Left renal pelvis (tissue), 4 donors: ENCODE results near the gene PSAPL1. TPM values are rescaled to one million over a fixed set of nuclear protein-coding genes. Genes with fewer than 3 reads are reported as not detected.

Experiments used
- DNase-seq, 4 donors: peaks; one replicate each; pipeline ENCODE4 v3.0.0-alpha.2; 2013; ENCODE audit warnings: low read depth in 4 of 4, low spot score in 3 of 4
- polyA plus RNA-seq, 4 donors: library from polyadenylated mRNA; unstranded; fragments of 120-200 nt; gene quantifications; one replicate each; pipeline ENCODE4 v1.2.1, GENCODE V29; 2013; ENCODE audit not compliant: insufficient read length in 4 of 4

Gene PSAPL1
- polyA plus RNA-seq, 4 donors: not detected

DNA sequence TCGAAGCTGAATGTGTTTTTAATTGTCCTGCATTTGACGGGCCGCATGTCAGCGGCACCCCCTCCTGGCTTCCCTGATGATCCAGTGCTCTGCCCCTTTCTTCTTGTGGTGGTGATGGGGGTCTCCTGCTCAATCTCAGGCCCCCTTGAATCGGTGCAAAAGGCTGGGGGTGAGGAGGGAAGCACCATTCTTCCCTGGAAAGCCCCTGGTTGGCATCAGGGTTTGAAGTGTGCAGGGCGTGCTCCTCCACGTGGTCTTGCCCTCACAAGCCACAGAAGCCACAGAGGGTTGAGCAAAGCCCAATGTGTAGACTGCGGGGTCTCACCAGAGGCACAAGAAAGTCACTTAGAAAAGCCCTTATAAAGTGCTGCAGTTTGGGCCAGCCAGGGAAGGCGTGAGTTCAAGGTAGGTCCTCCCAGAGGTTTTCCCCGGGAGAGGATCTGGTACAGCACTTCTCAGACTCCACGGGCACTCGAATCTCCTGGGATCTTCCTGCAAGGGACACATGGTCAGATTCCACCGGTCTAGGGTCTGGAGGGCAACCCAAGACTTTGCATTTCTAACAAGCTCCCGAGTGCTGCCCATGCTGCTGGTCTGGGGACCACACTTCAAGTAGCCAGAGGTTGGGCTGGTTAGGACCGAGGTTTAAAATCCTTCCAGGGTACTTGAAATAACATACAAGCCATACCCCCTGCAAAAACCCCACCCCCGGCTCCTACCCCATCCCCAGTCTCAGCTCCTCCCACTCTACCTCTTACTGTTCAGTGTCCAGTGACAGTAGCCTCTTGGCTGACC, 35.1 kb downstream of the PSAPL1 start:
- DNase-seq: no peak

DNA sequence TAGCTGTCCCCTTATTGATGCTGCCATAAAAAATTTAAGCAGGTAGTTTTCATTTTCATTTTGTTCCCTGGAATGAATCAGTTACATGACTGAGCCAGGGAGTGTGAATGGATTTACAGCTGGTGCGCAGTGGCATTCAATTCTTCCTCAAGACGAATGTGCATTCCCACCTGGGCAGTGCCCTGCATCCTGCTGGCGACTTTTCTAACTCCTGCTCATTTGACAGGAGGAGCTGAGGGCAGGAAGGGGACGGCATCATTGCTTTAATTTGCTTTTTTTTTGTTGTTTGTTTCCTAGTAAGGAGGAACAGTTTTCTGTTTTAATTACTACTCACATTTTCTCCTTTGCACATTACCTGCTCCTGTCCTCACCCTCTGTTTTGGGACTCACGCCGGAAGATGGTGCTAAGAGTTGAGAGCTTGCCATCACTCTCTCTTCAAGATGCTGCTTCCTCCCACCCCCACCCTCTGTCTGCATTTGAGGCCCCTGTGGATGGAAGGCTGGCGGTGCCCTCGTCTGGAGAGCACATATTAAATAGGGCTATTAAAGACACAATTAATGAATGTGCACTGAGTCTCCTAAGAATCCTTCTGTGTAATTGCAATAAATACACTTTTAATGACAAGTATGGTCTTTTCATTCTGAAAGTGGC, 35.8 kb downstream of the PSAPL1 start:
- DNase-seq: no peak

DNA sequence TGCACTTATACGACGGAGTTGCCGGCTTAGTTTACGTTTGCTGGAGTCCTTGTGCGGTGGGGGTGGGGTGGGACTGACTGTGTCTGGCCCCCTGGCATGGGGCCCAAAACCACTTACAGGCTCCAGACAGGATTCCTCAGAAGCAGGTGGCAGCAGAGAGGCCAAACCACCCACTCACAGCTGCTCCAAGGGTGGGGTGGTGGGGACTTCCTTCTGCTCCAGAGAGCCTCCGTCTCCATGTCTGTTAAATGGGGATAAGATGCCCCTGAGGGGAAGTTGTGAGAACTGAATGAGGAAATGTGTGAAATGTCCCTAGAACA, 36.7 kb downstream of the PSAPL1 start:
- DNase-seq: no peak

DNA sequence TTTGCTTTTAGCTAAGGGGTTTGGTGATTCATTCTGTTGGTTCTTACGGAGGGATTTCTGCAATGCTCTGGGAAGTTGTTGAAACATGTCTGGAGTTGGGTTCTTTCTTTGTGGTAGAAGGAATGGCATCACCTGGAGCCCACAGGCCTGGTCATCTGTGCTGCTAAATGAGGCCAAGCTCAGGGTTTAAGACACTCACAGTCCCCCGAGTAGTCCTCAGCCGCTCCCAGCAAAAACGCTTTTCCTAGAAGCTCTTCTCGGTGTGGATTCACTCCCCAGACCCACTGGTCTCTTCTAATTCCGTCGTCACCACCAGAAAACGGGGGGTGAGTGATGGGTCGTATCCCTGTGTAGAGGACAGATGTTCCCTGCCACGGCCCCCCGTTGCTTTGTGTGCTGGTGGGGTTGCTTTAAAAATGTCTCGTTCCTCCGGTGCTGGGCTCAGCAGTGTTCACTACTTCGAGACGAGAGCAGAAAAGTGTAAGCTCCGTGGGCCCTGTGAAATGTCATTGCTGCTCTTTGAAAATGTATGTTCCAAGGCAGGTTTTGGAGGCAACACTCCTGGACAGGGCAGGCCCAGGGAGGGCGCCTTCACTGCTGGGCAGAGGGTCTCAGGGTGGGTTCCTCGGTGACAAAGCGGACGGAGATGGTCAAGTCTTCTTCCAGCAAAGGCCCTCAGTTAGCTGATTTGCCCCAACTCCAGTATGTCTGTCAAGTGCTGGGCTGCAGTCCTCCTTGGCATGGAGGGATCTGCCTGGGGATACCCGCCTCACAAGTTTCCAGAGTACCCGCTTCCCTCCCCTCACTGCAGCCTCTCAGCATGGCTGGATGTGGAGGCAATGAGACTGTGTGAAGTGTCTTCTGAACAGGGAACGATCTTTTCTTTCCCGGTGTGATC, 37.3 kb downstream of the PSAPL1 start:
- DNase-seq: no peak

DNA sequence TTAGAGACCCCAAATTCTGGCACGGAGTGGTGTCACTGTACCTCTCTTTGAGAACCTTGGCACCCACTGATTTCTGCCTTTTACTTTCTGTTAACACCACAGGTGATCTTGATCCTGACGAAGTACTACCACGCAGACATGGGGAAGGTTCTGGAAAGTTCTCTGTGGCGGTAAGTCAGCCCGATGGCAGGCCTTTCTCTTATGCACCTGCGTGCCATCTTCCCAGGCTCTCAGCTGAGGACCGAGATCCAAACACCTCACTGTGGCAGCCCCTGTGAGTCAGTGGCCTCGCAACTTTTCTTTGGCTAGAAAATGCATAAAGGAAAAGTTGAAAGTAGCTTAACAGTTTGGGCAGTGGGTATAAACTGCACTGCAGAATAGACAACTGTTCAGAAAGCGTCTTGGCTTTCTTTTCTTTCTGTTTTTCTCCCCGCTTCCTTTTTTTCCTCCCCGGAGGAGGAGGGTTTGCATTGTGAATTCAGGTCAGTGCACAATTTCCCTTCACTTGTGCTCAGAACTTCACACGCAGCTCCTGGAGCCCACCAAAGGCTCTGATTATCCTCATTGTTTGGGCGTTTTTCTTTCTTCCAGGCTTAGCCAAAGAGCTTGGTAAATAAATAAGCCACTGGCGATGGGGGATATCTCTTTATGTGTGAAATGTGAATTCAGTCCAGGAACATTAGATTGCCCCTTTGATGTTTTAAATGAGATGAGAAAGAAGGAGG, 38.4 kb downstream of the PSAPL1 start:
- no peak for DNase-seq

DNA sequence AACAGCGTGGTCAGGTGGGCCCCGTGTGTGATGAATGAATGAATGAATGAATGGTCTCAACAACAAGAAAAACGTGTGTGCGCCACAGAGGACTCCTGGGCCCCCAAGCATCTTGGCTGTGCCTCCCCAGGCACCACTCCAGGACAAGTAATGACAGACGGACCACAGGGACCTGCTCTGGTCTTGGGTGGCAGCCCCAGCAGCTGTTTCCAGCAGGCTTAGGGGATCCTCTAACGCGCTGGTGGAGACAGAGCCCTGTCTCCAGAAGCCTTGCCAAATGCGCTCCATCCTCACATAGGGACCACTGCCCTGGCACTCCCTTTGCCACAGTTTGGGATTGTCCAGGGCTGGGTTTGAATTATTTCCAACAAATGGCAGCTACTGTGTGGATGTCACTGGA, 39.1 kb downstream of the PSAPL1 start:
- no peak for DNase-seq

DNA sequence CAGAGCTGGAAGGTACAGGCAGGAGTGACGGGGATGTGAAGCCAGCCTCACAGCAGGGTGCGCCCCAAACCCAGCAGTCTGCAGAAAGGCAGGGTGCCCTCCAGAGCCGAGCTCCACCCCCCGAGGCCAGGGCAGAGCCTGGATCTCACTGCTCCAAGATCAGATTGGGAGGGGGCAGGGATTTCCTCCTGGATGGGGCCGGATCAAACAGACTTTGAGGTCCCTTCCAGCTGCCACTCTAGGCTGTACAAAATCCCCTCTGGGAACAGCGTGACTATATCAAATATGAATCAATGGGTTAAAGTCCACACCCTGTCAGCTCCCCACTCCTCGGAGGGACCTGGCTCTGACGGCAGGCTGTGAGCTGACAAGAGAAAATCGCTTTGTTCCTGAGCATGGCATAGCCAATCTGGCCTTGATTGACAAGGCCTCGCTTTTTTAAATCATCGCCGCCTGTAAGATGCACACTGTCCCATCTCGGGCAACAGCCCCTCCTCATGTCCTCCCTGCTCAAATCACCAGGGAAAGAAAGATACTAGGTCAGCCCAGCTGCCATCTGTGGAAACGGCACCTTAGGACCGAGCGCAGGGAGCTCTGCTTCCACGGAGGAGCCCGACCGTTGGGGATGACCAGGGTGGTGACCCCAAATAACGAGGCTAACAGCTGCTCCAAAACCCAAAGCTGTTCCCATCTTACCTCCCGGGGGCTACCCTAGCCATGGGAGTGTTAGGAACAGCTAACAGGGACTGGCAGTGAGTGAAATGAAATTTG, 39.9 kb downstream of the PSAPL1 start:
- DNase-seq: no peak

DNA sequence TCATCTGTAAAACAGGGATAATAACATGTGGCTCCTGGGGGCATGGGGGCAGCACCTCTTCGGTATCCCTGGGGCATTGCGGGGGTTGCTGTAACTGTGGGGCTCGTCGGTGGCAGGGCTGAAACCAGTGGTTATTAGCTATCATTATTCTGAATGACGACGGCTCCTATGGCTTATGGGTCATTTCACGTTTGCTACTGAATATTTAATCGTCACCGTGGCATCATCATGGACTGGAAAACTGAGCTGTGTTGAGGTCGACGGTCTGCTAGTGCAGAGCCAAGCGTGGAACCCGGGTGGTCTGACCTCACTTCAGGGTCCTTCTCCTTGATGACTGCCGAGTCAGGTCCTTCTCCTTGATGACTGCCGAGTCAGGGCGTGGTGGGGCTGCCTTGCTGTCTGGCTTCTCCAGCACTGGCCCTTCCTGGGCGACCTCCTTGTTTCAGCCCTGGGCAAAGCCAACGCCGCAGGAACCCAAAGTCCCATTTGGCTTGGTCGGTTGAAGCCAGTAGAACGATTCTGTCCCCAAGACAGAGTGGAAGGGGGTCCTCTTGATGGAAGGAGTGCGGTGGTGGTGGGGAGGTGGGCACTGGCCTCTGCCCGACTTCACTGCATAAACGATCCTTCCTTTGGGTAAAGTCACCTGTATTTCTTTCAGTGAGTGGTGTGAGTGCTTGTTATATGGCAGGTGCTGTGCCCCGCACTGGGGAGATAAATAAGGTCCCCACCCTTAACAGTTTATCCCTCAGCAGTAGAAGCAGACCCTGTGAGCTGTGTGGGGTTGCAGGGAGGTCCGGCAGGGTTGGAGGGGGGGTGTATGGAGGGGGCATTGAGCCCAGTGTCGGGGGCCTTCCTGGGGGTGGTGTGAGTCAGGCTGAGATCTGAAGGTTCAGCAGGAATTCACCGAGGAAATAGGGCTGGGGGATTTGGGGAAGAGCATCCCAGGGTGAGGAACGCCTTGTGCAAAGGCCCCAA, 40.8 kb downstream of the PSAPL1 start:
- no peak for DNase-seq

DNA sequence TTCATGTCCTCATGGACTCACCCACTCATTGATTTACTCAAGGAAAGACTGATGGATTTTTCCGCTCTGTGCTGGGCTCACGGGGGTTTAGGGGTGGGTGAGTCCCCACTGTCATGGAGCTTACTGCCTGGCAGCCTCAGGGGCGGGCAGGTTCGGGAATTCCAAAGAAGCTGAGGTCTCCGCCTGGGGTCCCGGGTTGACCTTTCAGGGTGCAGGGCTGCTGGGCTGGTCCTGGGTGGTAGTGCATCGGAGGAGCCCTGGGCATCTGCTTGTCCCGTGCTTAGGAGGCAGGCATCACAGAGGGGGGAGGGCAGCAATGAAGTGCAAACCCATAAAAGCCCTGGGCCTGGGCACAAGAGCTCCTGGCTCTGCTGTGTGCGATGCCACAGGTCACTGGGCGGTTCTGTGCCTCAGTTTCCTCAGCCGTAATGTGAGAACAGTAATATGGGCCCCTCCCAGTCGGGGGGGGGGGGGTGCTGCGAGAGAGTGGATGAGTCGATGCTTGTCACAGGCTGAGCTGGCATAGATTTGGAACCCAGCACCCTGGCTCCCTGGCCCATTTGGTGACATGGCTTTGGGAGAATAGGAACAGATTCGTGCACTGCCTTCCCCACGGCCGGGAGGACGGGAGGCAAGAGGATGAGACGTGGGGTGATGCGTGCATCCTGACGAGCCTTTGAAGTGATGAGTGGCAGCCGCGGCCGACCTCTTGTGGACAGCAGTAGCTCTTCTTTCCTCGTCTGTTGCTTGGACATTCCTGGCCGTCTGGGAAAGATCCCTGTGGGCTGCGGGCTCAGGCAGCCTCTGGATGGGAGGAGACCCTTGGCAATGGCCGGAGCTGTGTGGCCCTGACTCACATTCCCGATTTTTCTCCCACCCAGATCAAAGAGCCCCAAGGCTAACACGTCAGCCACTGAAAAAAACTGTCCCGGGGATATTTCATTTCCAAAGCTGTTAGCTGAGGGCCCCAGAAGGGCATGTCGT, 42.0 kb downstream of the PSAPL1 start:
- no peak for DNase-seq

DNA sequence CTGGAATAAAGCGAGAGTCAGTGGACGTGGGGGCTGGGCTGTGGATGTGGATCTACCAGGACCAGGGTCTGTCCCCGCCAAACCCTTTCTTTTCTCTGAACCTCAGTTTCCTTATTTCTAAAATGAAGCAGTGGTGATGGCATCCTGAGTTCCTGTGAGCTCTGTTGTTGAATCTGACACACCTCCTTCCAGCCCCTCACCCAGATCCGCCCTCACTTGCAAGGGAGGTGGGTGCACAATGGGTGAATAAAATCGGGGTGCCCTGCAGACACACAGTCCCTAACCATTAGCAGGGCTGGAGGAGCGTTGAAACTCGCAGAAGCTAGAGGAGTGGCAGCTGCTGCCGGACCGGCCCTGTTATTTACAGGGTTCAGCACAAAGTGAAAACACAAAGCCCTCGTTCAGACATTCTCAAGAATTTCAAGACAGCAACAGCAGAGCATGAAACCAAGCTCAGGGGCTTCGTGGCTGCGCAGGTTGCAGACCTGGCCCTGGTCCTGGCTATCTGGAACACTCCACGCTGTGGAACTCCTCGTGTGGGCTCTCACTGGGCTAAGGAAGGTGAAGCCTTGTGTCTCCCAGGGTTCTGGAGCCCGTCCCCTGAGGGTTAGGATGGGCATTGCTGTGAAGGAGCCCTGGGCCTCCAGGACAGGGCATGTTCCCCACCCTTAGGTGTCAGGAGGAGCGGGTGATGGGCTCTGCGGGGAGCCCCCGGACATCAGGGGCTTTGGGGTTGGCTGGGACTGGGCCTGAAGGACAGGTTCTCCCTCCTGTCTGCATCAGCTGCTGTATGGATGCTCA, 42.9 kb downstream of the PSAPL1 start:
- DNase-seq: no peak

DNA sequence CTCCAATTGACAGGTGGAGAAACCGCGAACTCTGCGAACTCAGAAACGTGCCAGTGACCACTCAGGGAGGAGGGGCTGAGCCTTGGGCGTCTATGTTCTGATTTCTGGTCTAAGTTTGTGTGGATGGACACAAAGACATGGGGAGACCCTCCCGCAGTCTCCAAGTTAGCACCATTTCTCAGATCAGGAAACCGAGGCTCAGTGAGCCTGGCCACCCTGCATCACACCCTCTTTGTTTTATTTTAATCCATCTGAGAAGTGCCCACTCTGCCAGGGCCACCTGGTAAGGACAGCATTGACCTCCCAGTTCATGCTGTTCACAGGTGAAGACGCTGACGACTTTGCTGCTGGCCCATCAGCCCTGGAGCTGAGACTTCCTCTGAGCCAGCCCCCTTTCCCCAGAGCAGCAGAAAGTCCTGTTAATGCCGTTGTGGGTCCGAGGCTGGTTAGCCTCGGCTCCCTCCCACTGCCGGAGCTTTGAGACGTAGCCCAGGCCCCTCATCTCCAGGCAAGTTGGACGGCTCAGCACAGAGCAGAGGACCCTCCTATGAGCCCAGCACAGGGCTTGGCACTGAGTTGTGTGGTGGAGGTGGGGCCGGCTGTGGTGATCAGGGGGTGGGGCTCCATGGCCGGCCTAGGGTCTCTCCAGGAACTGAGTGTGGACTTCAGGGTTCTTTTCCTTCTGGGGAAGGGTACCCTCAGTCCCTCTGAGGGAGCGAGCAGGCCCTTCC, 43.7 kb downstream of the PSAPL1 start:
- no peak for DNase-seq

DNA sequence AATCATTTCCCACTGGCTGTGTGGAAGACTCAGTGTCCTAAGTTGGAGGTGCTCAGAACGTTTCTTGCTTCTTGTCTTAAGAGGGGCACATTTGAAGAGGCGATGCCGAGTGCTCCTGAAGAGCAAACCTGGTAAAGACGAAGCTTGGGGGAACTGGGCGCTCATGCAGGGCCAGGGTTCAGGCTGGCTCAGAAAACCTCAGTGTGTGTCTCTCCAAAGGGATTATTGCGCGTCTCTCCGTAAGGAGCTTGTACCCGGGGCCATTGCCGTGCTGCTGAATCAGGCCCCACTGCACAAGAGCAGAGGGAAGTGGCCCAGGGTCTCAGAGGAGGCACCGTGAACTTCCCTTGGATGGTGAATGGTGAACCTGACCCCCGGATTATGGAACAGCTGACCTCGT, 44.4 kb downstream of the PSAPL1 start:
- DNase-seq: no peak

DNA sequence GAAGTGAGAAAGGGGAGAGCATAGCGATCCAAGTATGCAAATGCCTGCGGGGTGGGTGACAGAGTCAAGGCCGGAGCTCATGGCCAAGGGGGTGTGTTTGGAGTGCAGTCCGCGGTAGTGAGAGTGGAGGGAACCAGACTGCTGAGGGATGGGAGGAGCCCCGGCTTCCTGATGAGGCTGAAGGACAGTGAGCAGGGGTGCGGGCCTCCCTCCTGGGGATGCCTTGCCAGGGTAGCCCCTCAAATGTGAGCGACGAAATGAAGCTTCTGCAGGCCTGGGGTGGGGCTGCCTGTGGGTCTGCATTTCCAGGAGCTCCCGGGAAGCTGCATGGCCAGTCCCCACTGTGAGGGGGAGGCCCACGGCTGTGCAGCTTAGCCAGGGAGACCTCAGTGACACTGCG, 45.0 kb downstream of the PSAPL1 start:
- no peak for DNase-seq

DNA sequence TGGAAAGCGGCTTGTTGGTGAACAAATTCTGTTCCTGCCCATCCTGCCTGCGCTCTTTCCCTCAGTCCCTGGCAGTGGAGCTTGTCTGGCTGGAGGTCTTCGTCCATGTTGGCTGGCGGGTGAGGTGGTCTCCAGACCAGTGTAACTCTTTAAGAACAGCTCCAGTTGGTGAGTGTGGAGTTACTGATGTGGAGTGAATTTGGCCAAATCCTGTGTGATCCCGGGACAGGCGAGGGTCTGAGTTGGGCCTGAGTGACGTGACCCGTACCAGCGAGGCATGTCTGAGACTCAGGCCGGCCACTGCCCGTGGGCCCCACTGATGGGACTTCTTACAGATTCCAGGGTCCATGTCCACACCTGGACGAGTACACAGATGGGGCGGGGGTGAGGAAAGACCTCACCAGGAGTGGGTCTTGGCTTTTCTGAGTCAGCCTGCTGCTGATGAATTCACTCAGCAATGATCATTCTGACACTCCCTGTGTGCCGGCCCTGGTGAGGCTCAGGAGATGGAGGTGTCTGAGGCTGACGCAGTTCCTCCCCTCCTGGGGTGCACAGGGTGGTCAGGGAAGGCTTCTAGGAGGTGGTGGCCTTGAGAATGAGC, 45.5 kb downstream of the PSAPL1 start:
- DNase-seq: no peak

DNA sequence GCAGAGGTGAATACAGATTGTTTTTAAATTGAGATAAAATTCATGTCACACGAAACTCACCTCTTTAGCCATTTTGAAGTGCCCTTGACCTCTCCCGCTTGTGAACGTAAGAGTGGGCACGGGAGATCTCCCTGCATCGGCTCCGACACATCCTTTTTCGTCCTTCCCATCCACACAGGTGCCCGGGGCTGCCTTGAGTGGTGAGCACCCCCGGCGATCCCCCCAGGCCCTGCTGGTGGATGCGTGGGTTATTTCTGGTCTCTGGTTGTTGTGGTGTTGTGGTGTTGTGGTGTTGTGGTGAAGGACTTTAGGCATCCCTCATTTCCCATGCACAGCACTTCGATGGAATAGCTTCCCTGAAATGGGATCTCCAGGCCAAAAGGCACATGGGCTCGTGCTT, 46.1 kb downstream of the PSAPL1 start:
- no peak for DNase-seq

DNA sequence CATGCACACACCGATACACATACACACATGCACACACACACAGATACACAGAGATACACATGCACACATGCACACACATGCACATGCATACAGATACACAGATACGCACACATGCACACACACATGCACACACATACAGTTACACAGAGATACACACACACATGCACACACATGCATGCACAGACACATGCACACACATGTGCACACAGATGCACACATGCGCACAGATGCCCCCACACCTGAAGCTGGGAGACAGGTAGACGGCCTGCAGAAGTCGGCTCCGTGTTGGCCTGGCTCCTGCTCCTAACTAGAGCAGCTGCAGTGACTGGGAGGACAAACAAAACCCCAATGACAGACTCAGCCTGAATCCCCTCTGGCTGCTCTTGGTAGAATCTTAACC, 46.8 kb downstream of the PSAPL1 start:
- no peak for DNase-seq
